ENCODE measurements around the gene PC.

Gene PC

DNA sequence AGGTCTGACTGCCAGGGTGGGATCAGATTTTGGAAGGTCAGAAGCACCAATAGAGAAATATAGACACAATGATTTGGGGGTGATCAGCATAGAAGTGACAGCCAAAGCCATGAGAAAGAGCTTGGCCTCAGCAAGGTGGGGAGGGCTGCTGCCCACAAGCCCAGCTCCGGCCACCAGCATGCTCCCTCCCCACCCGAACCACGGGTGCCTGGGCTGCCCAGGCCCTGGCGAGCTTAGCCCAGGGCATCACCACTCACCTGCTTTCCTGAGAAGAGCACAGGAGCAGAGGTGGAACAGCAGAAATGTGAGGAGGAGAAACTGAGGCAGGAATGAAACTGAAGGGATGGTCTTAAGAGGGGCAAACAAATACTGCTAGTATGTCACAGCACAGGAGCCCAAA, 52.6 kb downstream of the PC start:
- no peaks in the 10 kb centered on the region for H3K27me3 ChIP-seq (ENCODE audit: control insufficient read depth, insufficient read depth, low read length)
- H3K4me2 ChIP-seq (ENCODE audit: low read length), result no peak overlapping the region
- peaks cover 15% of the 10 kb centered on the region for H3K79me2 ChIP-seq
- peaks cover 8% of the 10 kb centered on the region for H3K4me1 ChIP-seq
- no peak overlapping the region for H3K9ac ChIP-seq
- H2AFZ ChIP-seq, result no peak overlapping the region
- no peaks in the 10 kb centered on the region for H3K36me3 ChIP-seq (ENCODE audit: control insufficient read depth, insufficient read depth, low read length)
- H3K4me3 ChIP-seq (ENCODE audit: low read depth, low read length), result no peak overlapping the region
- TF ChIP-seq, protein P1, sequence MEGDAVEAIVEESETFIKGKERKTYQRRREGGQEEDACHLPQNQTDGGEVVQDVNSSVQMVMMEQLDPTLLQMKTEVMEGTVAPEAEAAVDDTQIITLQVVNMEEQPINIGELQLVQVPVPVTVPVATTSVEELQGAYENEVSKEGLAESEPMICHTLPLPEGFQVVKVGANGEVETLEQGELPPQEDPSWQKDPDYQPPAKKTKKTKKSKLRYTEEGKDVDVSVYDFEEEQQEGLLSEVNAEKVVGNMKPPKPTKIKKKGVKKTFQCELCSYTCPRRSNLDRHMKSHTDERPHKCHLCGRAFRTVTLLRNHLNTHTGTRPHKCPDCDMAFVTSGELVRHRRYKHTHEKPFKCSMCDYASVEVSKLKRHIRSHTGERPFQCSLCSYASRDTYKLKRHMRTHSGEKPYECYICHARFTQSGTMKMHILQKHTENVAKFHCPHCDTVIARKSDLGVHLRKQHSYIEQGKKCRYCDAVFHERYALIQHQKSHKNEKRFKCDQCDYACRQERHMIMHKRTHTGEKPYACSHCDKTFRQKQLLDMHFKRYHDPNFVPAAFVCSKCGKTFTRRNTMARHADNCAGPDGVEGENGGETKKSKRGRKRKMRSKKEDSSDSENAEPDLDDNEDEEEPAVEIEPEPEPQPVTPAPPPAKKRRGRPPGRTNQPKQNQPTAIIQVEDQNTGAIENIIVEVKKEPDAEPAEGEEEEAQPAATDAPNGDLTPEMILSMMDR (IDR thresholded peaks at IDR 0.05), result no peak
- H3K27ac ChIP-seq, result no peak overlapping the region
- H3K9me3 ChIP-seq (ENCODE audit: control insufficient read depth, low read length), result no peaks in the 10 kb centered on the region

DNA sequence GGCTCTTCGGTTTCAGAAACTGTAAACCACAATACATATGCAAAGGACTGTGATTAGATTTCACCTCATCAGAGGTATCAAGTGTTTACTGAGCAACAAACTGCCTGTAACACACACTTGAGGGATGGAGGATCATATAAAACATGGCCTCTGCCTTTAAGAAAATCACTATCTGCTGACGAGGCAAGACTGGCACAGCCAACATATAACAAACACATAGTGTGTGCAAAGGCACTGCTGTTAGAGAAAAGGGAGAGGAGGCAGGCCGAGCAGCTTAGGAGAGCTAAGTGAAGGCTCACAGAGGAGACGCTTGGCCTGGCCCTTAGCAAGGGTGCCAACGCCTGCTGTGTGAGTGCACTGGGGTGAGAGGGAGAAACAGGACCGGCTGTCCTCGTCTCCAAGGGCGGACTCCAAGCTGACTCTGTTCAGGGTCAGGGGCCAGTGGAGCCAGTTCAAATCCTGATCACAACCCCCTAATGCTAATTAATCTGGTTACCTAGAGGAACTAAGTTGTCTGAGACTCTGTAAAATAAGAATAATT, 53.1 kb downstream of the PC start:
- peaks cover 15% of the 10 kb centered on the region for H3K79me2 ChIP-seq
- H3K4me3 ChIP-seq (ENCODE audit: low read depth, low read length), result no peak overlapping the region
- no peak overlapping the region for H3K9ac ChIP-seq
- no peak overlapping the region for H3K4me2 ChIP-seq (ENCODE audit: low read length)
- no peak overlapping the region for H2AFZ ChIP-seq
- no peaks in the 10 kb centered on the region for H3K27me3 ChIP-seq (ENCODE audit: control insufficient read depth, insufficient read depth, low read length)
- H3K9me3 ChIP-seq (ENCODE audit: control insufficient read depth, low read length), result no peaks in the 10 kb centered on the region
- H3K36me3 ChIP-seq (ENCODE audit: control insufficient read depth, insufficient read depth, low read length), result no peaks in the 10 kb centered on the region
- no peak overlapping the region for H3K27ac ChIP-seq
- H3K4me1 ChIP-seq, result peaks cover 8% of the 10 kb centered on the region
- TF ChIP-seq, protein P1 (IDR thresholded peaks at IDR 0.05), result no peak

DNA sequence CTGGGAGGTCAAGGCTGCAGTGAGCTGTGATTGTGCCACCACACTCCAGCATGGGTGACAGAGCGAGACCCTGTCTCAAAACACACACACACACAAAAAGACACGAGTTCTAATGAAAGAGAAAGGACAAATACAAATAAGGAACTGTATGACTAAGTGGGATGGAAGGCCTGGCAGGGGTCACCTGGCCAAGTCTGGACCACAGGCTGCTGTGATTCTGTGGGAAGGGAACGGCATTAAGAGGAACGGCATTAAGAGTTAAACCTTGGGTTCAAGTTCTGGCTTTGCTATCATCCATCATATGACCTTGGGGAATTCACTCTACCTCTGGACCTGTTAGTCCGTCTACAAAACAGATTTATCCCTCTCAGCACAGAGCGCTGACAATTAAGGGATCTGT, 53.6 kb downstream of the PC start:
- Histone ChIP-seq H3K79me2 (peaks cover 13% of the 10 kb centered on the region), H3K4me1 (peaks cover 8% of the 10 kb centered on the region), H3K4me2 (ENCODE audit: low read length) (no peak overlapping the region), H3K9me3 (ENCODE audit: control insufficient read depth, low read length) (no peaks in the 10 kb centered on the region), H3K4me3 (ENCODE audit: low read depth, low read length) (no peak overlapping the region), H3K27ac (no peak overlapping the region), H3K9ac (no peak overlapping the region), H3K27me3 (ENCODE audit: control insufficient read depth, insufficient read depth, low read length) (no peaks in the 10 kb centered on the region), H3K36me3 (ENCODE audit: control insufficient read depth, insufficient read depth, low read length) (no peaks in the 10 kb centered on the region), H2AFZ (no peak overlapping the region)
- TF ChIP-seq, protein P1 (IDR thresholded peaks at IDR 0.05), result no peak

DNA sequence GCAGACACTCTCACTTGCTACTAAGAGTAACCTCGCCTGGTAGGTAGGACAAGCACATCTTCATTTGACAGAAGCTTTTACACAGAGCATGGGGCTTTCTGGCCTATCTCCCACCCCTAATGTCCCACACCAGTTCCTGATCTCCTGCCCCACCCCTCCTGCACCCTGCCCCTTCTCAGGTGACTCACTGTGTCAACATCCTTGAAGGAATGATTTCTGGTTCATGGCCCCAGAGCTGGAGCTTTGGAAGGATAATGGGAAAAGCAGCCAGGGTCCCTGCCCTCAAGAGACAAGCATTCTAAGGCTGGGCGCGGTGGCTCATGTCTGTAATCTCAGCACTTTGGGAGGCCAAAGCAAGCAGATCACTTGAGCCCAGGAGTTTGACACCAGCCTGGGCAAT, 54.1 kb downstream of the PC start:
- Histone ChIP-seq H3K9ac (no peak overlapping the region), H3K36me3 (ENCODE audit: control insufficient read depth, insufficient read depth, low read length) (no peaks in the 10 kb centered on the region), H3K27me3 (ENCODE audit: control insufficient read depth, insufficient read depth, low read length) (no peaks in the 10 kb centered on the region), H3K4me1 (peaks cover 8% of the 10 kb centered on the region), H3K79me2 (peaks cover 9% of the 10 kb centered on the region), H3K9me3 (ENCODE audit: control insufficient read depth, low read length) (no peaks in the 10 kb centered on the region), H2AFZ (no peak overlapping the region), H3K27ac (no peak overlapping the region), H3K4me3 (ENCODE audit: low read depth, low read length) (no peak overlapping the region), H3K4me2 (ENCODE audit: low read length) (no peak overlapping the region)
- TF ChIP-seq, protein P1 (IDR thresholded peaks at IDR 0.05), result no peak

DNA sequence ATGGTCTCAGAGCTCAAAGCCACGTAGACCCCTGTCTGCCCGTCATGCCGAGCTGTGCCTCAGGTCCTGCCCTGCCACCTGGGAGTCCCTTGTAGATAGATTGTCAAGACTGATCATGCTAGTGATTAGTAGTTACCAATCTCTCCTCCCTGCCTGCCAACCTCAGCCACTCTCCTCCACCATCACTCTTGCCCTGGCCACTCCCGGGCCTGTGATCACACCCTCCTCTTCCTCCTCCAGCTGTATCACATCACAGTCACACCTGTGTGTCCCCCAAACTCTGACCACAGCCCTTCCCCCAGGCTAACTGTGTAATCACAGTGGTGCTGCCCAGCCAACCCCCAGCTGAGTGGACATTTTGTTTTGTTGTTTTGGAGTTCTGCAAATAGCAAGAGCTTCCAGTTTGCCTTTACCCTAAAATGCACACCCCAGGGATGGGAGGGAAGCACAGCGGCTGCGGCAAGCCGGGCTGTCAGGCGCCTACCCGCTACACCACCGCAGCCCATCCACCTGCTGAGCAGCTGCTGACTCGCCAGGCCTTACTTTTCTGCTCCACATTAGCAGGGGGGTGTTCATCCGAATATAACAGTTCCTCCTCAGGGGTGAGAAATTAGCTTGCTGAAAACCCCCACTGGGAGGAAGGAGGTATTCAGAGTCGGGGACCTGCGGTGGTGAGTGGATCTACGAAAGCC, 55.6 kb downstream of the PC start:
- no peak overlapping the region for H3K9ac ChIP-seq
- no peaks in the 10 kb centered on the region for H3K9me3 ChIP-seq (ENCODE audit: control insufficient read depth, low read length)
- TF ChIP-seq, protein P1 (IDR thresholded peaks at IDR 0.05), result no peak
- H3K27ac ChIP-seq, result no peak overlapping the region
- H3K4me3 ChIP-seq (ENCODE audit: low read depth, low read length), result no peak overlapping the region
- no peaks in the 10 kb centered on the region for H3K36me3 ChIP-seq (ENCODE audit: control insufficient read depth, insufficient read depth, low read length)
- H3K4me2 ChIP-seq (ENCODE audit: low read length), result no peak overlapping the region
- H3K4me1 ChIP-seq, result peaks cover 8% of the 10 kb centered on the region
- H2AFZ ChIP-seq, result no peak overlapping the region
- no peaks in the 10 kb centered on the region for H3K27me3 ChIP-seq (ENCODE audit: control insufficient read depth, insufficient read depth, low read length)
- peaks cover 6% of the 10 kb centered on the region for H3K79me2 ChIP-seq

Measured in parathyroid adenoma (tissue), 2 donors.